HK-2 (cell line): ENCODE measurements around the gene CNKSR2.

Source experiments
- DNase-seq: peaks from one replicate; pipeline ENCODE4 v3.0.0-alpha.2; 2018; ENCODE audit not compliant: unreplicated experiment

The CNKSR2 gene

DNA sequence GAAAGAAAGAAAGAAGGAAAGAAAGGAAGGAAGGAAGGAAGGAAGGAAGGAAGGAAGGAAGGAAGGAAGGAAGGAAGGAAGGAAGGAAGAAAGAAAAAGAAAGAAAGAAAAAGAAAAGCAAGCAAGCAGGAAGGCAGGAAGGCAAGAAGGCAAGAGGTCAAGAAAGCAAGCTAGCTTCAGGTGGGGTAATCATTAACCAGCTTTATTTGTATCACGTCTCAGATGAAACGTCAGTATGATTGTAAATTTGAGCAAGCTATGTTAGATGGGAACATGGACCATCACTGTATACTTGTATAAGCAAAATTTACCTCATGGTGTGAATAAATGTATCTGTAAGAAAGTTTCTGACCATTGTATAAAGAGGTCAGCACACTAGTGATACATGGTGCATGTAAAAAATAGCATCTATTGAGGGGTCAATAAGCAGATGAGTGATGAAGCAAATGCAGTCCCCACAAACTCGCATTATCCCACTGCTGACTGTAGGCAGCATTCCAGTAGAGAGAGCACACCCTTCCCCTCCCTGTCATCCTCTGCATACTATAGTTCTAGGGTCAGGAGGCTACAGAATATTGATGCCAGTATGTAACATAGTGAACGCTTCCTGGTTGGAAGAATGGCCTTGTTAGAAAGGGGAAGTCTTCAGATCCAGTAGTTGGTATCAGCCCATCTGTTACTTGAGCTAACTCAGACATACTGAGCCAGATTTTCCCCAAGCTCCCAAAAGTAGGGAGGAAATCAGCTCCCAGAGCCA, 300.4 kb downstream of the CNKSR2 start:
- no peak for DNase-seq

DNA sequence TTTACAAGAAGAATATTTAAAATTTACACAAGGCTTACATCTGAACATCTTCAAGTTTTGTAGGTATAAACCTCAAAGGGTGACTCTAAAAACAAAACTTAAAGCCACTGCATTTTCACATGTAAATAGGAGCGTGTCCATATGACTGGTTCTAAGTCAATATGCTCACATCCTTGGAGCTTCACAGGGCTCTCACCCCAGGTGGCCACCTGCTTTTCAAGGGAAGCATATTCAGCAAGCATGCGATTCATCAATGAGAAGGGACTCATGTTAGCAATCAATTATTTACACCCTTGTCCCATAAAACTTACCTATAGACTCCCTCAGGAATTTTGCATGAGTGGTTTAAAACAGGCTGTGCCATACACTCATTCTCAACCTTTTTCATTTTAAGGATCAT, 301.7 kb downstream of the CNKSR2 start:
- no peak for DNase-seq

DNA sequence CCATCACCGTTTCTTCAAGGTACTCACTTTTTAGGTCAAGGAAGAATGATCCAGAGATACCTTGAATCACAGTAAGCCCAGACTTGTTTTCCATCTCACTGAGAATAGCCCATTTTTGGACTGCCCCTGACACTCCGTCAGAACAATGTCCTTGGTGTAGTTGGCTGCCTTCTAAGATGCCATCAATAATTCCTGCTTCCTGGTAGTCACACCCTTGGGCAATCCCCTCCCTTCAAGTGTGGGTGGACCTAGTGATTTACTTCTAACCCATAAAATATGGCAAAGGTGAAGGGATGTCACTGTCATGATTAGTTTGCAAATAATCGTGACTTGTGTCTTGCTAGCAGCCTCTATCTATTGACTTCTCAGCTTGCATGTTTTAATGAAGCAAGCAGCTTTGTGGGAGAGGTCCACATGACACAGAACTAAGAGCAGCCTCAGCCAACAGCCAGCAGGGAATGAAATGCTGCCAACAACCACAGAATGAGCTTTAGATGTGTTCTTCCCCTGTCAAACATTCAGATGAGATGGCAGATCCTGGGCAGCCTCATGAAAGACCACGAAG, 303.9 kb downstream of the CNKSR2 start:
- no peak for DNase-seq

DNA sequence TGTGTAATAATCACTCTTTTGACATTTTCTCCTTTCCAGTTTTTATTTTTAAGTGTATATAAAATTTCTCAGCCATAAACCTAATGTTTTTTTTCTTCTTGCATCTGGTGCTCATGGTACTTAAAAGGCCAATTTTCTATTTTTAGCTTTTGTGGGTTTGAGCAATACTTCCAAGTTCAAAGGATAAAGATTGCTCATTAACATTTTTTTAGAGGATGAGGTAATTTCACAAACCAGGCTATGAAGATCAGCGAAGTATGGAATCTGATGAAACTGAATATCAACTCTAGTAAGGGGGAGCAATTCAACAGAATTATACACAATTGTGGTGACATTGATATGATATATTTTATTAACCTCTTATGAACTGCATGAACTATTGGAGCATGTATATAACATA, 309.7 kb downstream of the CNKSR2 start:
- no peak for DNase-seq

- DNase-seq = peak; percentile 1
These were observed 317.3 kb downstream of the CNKSR2 start for GRCh38 chrX:21691512-21692018.

- no peak for DNase-seq
These were observed 324.1 kb downstream of the CNKSR2 start for GRCh38 chrX:21698272-21698671.

DNA sequence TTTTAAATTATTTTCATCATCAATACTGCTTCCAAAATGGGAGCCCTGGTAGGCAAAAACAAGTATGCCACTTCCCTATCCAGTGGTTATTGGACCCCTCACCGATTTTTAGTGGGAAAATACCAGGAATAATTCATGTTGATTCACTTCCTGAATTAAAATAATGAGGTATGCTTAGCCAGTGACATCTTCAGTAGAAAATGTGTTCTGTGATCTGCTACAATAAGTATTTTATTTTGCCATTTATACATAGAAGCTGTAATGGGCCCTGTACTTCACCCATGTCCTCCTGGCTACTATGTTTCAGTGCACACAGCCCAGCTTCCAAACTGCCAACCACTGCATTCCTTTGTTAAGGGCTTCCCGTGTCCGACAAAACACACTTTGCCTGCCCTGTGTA, 324.9 kb downstream of the CNKSR2 start:
- no peak for DNase-seq

DNA sequence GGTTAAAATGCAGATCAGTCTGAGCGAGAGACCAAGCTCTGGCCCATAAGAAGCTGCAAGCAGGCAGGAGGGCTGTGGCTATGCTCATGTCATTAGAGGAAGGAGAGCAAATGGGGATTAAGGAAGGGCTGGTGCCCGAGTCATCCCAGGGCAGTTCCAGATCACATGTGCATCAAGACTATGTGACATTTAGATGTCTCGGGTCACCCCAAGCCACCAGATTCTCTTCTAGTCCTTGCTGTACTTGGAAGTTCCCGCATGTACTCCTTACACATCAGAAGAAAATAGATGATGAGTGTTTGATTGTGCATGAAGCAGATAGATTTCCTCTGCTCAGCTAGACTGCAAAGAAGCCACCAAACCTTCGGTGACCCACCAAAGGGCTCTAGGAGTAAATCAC, 326.1 kb downstream of the CNKSR2 start:
- no peak for DNase-seq

GRCh38 chrX:21700967-21701366, 326.7 kb downstream of the CNKSR2 start:
- DNase-seq = no peak

DNA sequence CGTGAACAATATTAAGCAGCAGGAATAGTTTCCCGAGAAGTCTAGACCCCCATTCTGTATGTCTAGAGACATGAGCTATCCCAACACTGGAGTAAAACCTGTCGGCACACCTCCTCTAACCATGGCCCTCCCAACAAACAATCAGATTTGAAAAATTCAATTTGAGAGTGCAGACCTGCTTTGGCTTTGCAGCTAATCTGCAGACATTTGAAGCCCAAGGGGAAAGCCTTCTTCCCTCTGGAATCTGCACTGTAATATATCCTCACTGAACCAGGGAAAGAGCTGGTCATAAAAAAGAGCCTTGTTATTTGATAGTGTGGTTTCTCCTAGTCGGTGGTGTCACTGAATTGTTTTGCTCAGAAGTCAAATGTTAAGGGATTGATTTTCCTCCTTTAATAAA, 328.5 kb downstream of the CNKSR2 start:
- DNase-seq = no peak
